H9 (cell line): ENCODE measurements around the gene PLB1. TPM values are rescaled to one million over a fixed set of nuclear protein-coding genes. Genes with fewer than 3 reads are reported as not detected.

ENCODE experiments used
- DNase-seq: peaks from one replicate; pipeline ENCODE4 v3.0.0-alpha.2; 2017
- H2AFZ ChIP-seq: one replicate; pipeline ENCODE4 v1.6.1; 2013; ENCODE audit warnings: mild to moderate bottlenecking, low read length, control low read depth, moderate library complexity
- H2AK5ac ChIP-seq: 2 replicates; pipeline ENCODE4 v1.6.1; 2013; ENCODE audit warnings: low read length, control low read depth, mixed read lengths; ENCODE audit not compliant: insufficient read length
- H2BK120ac ChIP-seq: one replicate; pipeline ENCODE4 v1.6.1; 2013; ENCODE audit warnings: low read depth, mild to moderate bottlenecking, low read length, control low read depth, inconsistent platforms; ENCODE audit not compliant: poor library complexity, severe bottlenecking
- H2BK12ac ChIP-seq: 2 replicates; pipeline ENCODE4 v1.6.1; 2013; ENCODE audit warnings: low read length, control low read depth, mixed read lengths, low read depth; ENCODE audit not compliant: insufficient read length
- H2BK15ac ChIP-seq: 2 replicates; pipeline ENCODE4 v1.6.1; 2013; ENCODE audit warnings: low read depth, low read length, control low read depth
- H2BK20ac ChIP-seq: one replicate; pipeline ENCODE4 v1.6.1; 2013; ENCODE audit warnings: low read depth, mild to moderate bottlenecking, low read length, control low read depth, inconsistent platforms; ENCODE audit not compliant: poor library complexity, severe bottlenecking
- H2BK5ac ChIP-seq: 2 replicates; pipeline ENCODE4 v1.6.1; 2013; ENCODE audit warnings: low read length, control low read depth, mixed read lengths; ENCODE audit not compliant: insufficient read length
- H3K14ac ChIP-seq: 2 replicates; pipeline ENCODE4 v1.6.1; 2013; ENCODE audit warnings: low read length, control low read depth; ENCODE audit not compliant: insufficient read depth
- H3K18ac ChIP-seq: 2 replicates; pipeline ENCODE4 v1.6.1; 2013; ENCODE audit warnings: low read depth, mild to moderate bottlenecking, mixed read lengths, low read length, control low read depth; ENCODE audit not compliant: insufficient read length
- H3K23ac ChIP-seq: 2 replicates; pipeline ENCODE4 v1.6.1; 2013; ENCODE audit warnings: low read length, control low read depth, mixed read lengths, low read depth; ENCODE audit not compliant: insufficient read length
- H3K23me2 ChIP-seq: 2 replicates; pipeline ENCODE4 v1.6.1; 2013; ENCODE audit warnings: low read depth, mild to moderate bottlenecking, mixed read lengths, low read length, control low read depth; ENCODE audit not compliant: insufficient read length, poor library complexity, severe bottlenecking
- H3K27ac ChIP-seq: 2 replicates; pipeline ENCODE4 v1.5.1; 2013; ENCODE audit warnings: low read length, control low read depth, mixed read lengths, low read depth; ENCODE audit not compliant: insufficient read length
- H3K27me3 ChIP-seq: 2 replicates; pipeline ENCODE4 v1.6.1; 2013; ENCODE audit warnings: low read length, control low read depth, inconsistent platforms; ENCODE audit not compliant: insufficient read depth
- H3K4ac ChIP-seq: 2 replicates; pipeline ENCODE4 v1.6.1; 2013; ENCODE audit warnings: low read depth, mild to moderate bottlenecking, control low read depth, inconsistent platforms, low read length, moderate library complexity
- H3K4me1 ChIP-seq: 2 replicates; pipeline ENCODE4 v1.6.1; 2013; ENCODE audit warnings: low read length, control low read depth, inconsistent platforms; ENCODE audit not compliant: insufficient read depth
- H3K4me2 ChIP-seq: 2 replicates; pipeline ENCODE4 v1.6.1; 2013; ENCODE audit warnings: low read length, control low read depth, mixed read lengths; ENCODE audit not compliant: insufficient read length, insufficient read depth
- H3K56ac ChIP-seq: 2 replicates; pipeline ENCODE4 v1.6.1; 2013; ENCODE audit warnings: low read depth, mild to moderate bottlenecking, mixed read lengths, low read length, control low read depth; ENCODE audit not compliant: insufficient read length
- H3K79me1 ChIP-seq: 2 replicates; pipeline ENCODE4 v1.6.1; 2013; ENCODE audit warnings: low read depth, mild to moderate bottlenecking, moderate library complexity, low read length, control low read depth, inconsistent platforms; ENCODE audit not compliant: insufficient read depth, poor library complexity, severe bottlenecking
- H3K79me2 ChIP-seq: 2 replicates; pipeline ENCODE4 v1.6.1; 2013; ENCODE audit warnings: low read length, control low read depth, inconsistent platforms; ENCODE audit not compliant: insufficient read depth
- H3K9ac ChIP-seq: 2 replicates; pipeline ENCODE4 v1.6.1; 2013; ENCODE audit warnings: low read length, control low read depth, mixed read lengths; ENCODE audit not compliant: insufficient read length; ENCODE audit errors: extremely low read depth
- H3K9me3 ChIP-seq: one replicate; pipeline ENCODE4 v1.6.1; 2013; ENCODE audit warnings: low read depth, low read length, inconsistent platforms; ENCODE audit not compliant: control insufficient read depth
- H3T11ph ChIP-seq: one replicate; pipeline ENCODE4 v1.6.1; 2013; ENCODE audit warnings: mild to moderate bottlenecking, low read length, control low read depth, inconsistent platforms
- H4K20me1 ChIP-seq: one replicate; pipeline ENCODE4 v1.6.1; 2013; ENCODE audit not compliant: control insufficient read depth, insufficient read length, insufficient read depth
- H4K5ac ChIP-seq: 2 replicates; pipeline ENCODE4 v1.6.1; 2013; ENCODE audit warnings: low read depth, mild to moderate bottlenecking, mixed read lengths, low read length, control low read depth; ENCODE audit not compliant: insufficient read length
- H4K8ac ChIP-seq: replicated peaks from 2 replicates; pipeline ENCODE4 v1.6.1; 2013; ENCODE audit warnings: low read length, control low read depth, mixed read lengths, low read depth; ENCODE audit not compliant: insufficient read length
- H4K91ac ChIP-seq: 2 replicates; pipeline ENCODE4 v1.6.1; 2013; ENCODE audit warnings: low read depth, mild to moderate bottlenecking, moderate library complexity, mixed read lengths, low read length, control low read depth; ENCODE audit not compliant: insufficient read length
- H3K27ac Mint-ChIP-seq, 3 experiments: 2 replicates in 2 of 3; 3 replicates in 1 of 3; pipeline ENCODE4 v1.8.0; 2020 to 2021; ENCODE audit warnings: mixed read lengths in 3 of 3, mild to moderate bottlenecking in 1 of 3, moderate library complexity in 1 of 3
- H3K27me3 Mint-ChIP-seq: 2 replicates; pipeline ENCODE4 v1.8.0; 2021; ENCODE audit warnings: low read depth, mild to moderate bottlenecking, moderate library complexity, mixed read lengths
- H3K36me3 Mint-ChIP-seq, 3 experiments: 2 replicates in 2 of 3; 3 replicates in 1 of 3; pipeline ENCODE4 v1.8.0; 2020 to 2021; ENCODE audit warnings: low read depth in 3 of 3, mixed read lengths in 3 of 3; ENCODE audit not compliant: insufficient read depth in 1 of 3
- H3K4me1 Mint-ChIP-seq, 2 experiments: 2 replicates each; pipeline ENCODE4 v1.8.0; 2020; ENCODE audit warnings: mixed read lengths in 2 of 2
- H3K4me3 Mint-ChIP-seq, 2 experiments: 2 replicates in 1 of 2; 3 replicates in 1 of 2; pipeline ENCODE4 v1.8.0; 2020 to 2021; ENCODE audit warnings: mild to moderate bottlenecking in 2 of 2, mixed read lengths in 2 of 2, moderate library complexity in 1 of 2
- H3K9me3 Mint-ChIP-seq, 2 experiments: 2 replicates in 1 of 2; 3 replicates in 1 of 2; pipeline ENCODE4 v1.8.0; 2020; ENCODE audit warnings: mild to moderate bottlenecking in 2 of 2, mixed read lengths in 2 of 2, moderate library complexity in 1 of 2
- WGBS: extraction: QIAGEN DNeasy Blood & Tissue Kit; methylation state at CpG from one replicate; pipeline ENCODE4 v1.1.7; 2013; ENCODE audit warnings: missing lambda C conversion rate, low lambda C conversion rate, mixed read lengths; ENCODE audit not compliant: insufficient read length; ENCODE audit errors: extremely low coverage; 5-methylcytosine and 5-hydroxymethylcytosine counted together
- total RNA-seq: library from RNA; stranded (reverse); gene quantifications from 2 replicates; pipeline ENCODE4 v1.2.1, GENCODE V29; 2021
- TF ChIP-seq, protein P1 (sequence below): fragments of 200-600 bp; sonication (generic); conservative IDR thresholded peaks from 3 replicates; pipeline ENCODE4 v1.8.0; 2021; ENCODE audit warnings: antibody characterized with exemption, mild to moderate bottlenecking

The PLB1 gene
- total RNA-seq, 1 experiment from 2014 or later, result not detected

DNA sequence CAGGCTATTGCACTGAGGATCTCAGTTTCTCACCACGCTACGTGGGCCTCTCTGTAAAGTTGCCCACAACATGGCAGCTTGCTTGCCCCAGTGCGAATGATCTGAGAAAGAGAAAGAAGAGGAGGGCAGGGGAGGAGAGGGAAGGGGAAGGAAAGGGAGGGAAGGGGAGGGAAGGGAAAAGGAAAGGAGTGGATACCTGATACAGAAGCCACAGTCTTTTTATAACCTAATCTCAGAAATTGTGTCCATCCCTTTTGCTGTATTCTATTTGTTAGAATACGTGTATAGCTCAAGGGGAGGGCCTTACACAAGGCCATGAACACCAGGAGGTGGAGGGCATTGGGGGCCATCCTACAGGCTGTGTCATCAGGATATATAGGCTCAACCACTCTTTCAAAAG lies 177.5 kb downstream of the PLB1 start:
- Histone ChIP-seq H3K4me2 (no peak overlapping the region), H3K4me1 (no peaks in the 10 kb centered on the region), H2BK120ac (no peak overlapping the region), H4K8ac (no peak overlapping the region), H2AK5ac (no peak overlapping the region), H3K56ac (no peak overlapping the region), H3K27ac (no peak overlapping the region), H3K23me2 (no peaks in the 10 kb centered on the region), H3K27me3 (no peaks in the 10 kb centered on the region), H3K9me3 (no peaks in the 10 kb centered on the region), H3K9ac (no peak overlapping the region), H4K20me1 (no peaks in the 10 kb centered on the region), H3T11ph (no peak overlapping the region), H3K4ac (no peak overlapping the region), H2BK5ac (no peak overlapping the region), H3K79me2 (no peaks in the 10 kb centered on the region), H3K18ac (no peak overlapping the region), H3K14ac (no peak overlapping the region), H3K79me1 (no peaks in the 10 kb centered on the region), H4K91ac (no peak overlapping the region), H2BK15ac (no peak overlapping the region), H4K5ac (no peak overlapping the region), H2BK12ac (no peak overlapping the region), H2BK20ac (no peak overlapping the region), H2AFZ (no peak overlapping the region), H3K23ac (no peak overlapping the region)
- peaks cover 9 to 11% of the 10 kb centered on the region in 2 experiments for H3K4me1 Mint-ChIP-seq
- WGBS, result no CpG with 5 or more reads among the region's 4 CpGs
- no peak overlapping the region for H3K27ac Mint-ChIP-seq
- TF ChIP-seq, protein P1, sequence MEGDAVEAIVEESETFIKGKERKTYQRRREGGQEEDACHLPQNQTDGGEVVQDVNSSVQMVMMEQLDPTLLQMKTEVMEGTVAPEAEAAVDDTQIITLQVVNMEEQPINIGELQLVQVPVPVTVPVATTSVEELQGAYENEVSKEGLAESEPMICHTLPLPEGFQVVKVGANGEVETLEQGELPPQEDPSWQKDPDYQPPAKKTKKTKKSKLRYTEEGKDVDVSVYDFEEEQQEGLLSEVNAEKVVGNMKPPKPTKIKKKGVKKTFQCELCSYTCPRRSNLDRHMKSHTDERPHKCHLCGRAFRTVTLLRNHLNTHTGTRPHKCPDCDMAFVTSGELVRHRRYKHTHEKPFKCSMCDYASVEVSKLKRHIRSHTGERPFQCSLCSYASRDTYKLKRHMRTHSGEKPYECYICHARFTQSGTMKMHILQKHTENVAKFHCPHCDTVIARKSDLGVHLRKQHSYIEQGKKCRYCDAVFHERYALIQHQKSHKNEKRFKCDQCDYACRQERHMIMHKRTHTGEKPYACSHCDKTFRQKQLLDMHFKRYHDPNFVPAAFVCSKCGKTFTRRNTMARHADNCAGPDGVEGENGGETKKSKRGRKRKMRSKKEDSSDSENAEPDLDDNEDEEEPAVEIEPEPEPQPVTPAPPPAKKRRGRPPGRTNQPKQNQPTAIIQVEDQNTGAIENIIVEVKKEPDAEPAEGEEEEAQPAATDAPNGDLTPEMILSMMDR, result no peak
- H3K27me3 Mint-ChIP-seq, result peaks cover 3% of the 10 kb centered on the region; the same call in 1 of the 2 replicates
- DNase-seq, result no peak
- H3K4me3 Mint-ChIP-seq, result no peak overlapping the region
- peaks cover 7% of the 10 kb centered on the region in 2 experiments; a peak in 3 of 5 replicates for H3K9me3 Mint-ChIP-seq
- H3K36me3 Mint-ChIP-seq, result peaks cover 0 to 3% (median 0%) of the 10 kb centered on the region in 3 experiments; a peak in 1 of 7 replicates
